ENCODE measurements around the gene EGLN3. TPM values are rescaled to one million over a fixed set of nuclear protein-coding genes. Genes with fewer than 3 reads are reported as not detected.
A peak's percentile ranks its signal among the peaks of the same experiment; 100 is the strongest.

EGLN3 gene
- total and polyA plus RNA-seq, 4 experiments from 2014 or later: 4.0 to 15.4 (median 5.3) TPM

- H3K4me1 ChIP-seq (ENCODE audit: insufficient read depth, low read length): no peaks in the 10 kb centered on the region
- no peak for DNase-seq
- no peaks in the 10 kb centered on the region for H3K27me3 Mint-ChIP-seq
- H3K9me3 Mint-ChIP-seq: peaks cover 0 to 1% (median 0%) of the 10 kb centered on the region in 8 donors
- H3K36me3 Mint-ChIP-seq: peaks cover 0 to under 1% of the 10 kb centered on the region in 2 donors
- peaks cover 0 to 2% (median 0%) of the 10 kb centered on the region in 4 donors for H3K4me1 Mint-ChIP-seq
- POLR2A ChIA-PET (ENCODE audit: partially characterized antibody): no interaction called here
- no peak overlapping the region for H3K27ac ChIP-seq (ENCODE audit: low read depth, low read length)
- intact Hi-C loops (cut with micrococcal nuclease): no loop called here
- H3K27me3 ChIP-seq (ENCODE audit: insufficient read depth, low read length): no peaks in the 10 kb centered on the region
- no peaks in the 10 kb centered on the region for H3K36me3 ChIP-seq (ENCODE audit: insufficient read depth, low read length)
- H3K27ac Mint-ChIP-seq: no peak overlapping the region
- no peak overlapping the region for H3K4me3 Mint-ChIP-seq
- no peak overlapping the region for H3K4me3 ChIP-seq (ENCODE audit: low read length in 2 of 2)
- CTCF ChIA-PET (ENCODE audit: partially characterized antibody): interaction anchor here (1.1 kb wide), 1 partner anchor 28 kb away, joined by 4 read pairs; no protein-coding TSS in a partner anchor
- no peaks in the 10 kb centered on the region for H3K9me3 ChIP-seq (ENCODE audit: control insufficient read depth in 1 of 2, low read length in 2 of 2)
These were observed 15.9 kb downstream of the EGLN3 start for GRCh38 chr14:33934938-33935337.

GRCh38 chr14:33934043-33934750, 16.7 kb downstream of the EGLN3 start:
- H3K9me3 Mint-ChIP-seq: peaks cover 0 to 5% (median 0%) of the 10 kb centered on the region in 8 donors

GRCh38 chr14:33933386-33933933, 17.4 kb downstream of the EGLN3 start:
- ChIA-PET CTCF (ENCODE audit: partially characterized antibody) (no interaction called here), POLR2A (ENCODE audit: partially characterized antibody) (no interaction called here)
- Mint-ChIP-seq H3K36me3 (peaks cover 0 to 6% of the 10 kb centered on the region in 2 donors), H3K9me3 (peaks cover 0 to 5% (median 0%) of the 10 kb centered on the region in 8 donors), H3K4me3 (no peak overlapping the region), H3K27ac (no peak overlapping the region), H3K27me3 (no peaks in the 10 kb centered on the region), H3K4me1 (peaks cover 0 to 2% (median under 1%) of the 10 kb centered on the region in 4 donors)
- no peaks in the 10 kb centered on the region for H3K27me3 ChIP-seq (ENCODE audit: insufficient read depth, low read length)
- intact Hi-C loops (cut with micrococcal nuclease): no loop called here
- H3K4me1 ChIP-seq (ENCODE audit: insufficient read depth, low read length): no peaks in the 10 kb centered on the region
- no peak overlapping the region for H3K27ac ChIP-seq (ENCODE audit: low read depth, low read length)
- no peak overlapping the region for H3K4me3 ChIP-seq (ENCODE audit: low read length in 2 of 2)
- H3K36me3 ChIP-seq (ENCODE audit: insufficient read depth, low read length): no peaks in the 10 kb centered on the region
- H3K9me3 ChIP-seq (ENCODE audit: control insufficient read depth in 1 of 2, low read length in 2 of 2): no peaks in the 10 kb centered on the region
- DNase-seq: no peak

More at GRCh38 chr14:33934043-33934750, 16.7 kb downstream of the EGLN3 start:
- no peaks in the 10 kb centered on the region for H3K9me3 ChIP-seq (ENCODE audit: control insufficient read depth in 1 of 2, low read length in 2 of 2)
- ChIA-PET CTCF (ENCODE audit: partially characterized antibody) (interaction anchor here (1.1 kb wide), 1 partner anchor 27 kb away, joined by 4 read pairs; no protein-coding TSS in a partner anchor), POLR2A (ENCODE audit: partially characterized antibody) (no interaction called here)
- H3K27me3 ChIP-seq (ENCODE audit: insufficient read depth, low read length): no peaks in the 10 kb centered on the region
- intact Hi-C loops (cut with micrococcal nuclease): no loop called here
- no peaks in the 10 kb centered on the region for H3K27me3 Mint-ChIP-seq
- no peak overlapping the region for H3K27ac ChIP-seq (ENCODE audit: low read depth, low read length)
- no peak overlapping the region for H3K4me3 Mint-ChIP-seq
- H3K4me1 Mint-ChIP-seq: peaks cover 0 to 2% (median under 1%) of the 10 kb centered on the region in 4 donors
- H3K4me3 ChIP-seq (ENCODE audit: low read length in 2 of 2): no peak overlapping the region
- peaks cover 0 to 4% of the 10 kb centered on the region in 2 donors for H3K36me3 Mint-ChIP-seq
- H3K27ac Mint-ChIP-seq: no peak overlapping the region
- no peaks in the 10 kb centered on the region for H3K36me3 ChIP-seq (ENCODE audit: insufficient read depth, low read length)
- no peak for DNase-seq
- H3K4me1 ChIP-seq (ENCODE audit: insufficient read depth, low read length): no peaks in the 10 kb centered on the region

- H3K9me3 Mint-ChIP-seq: peaks cover 0 to 5% (median 0%) of the 10 kb centered on the region in 8 donors
- Histone ChIP-seq H3K9me3 (ENCODE audit: control insufficient read depth in 1 of 2, low read length in 2 of 2) (no peaks in the 10 kb centered on the region), H3K27me3 (ENCODE audit: insufficient read depth, low read length) (no peaks in the 10 kb centered on the region), H3K4me1 (ENCODE audit: insufficient read depth, low read length) (no peaks in the 10 kb centered on the region), H3K4me3 (ENCODE audit: low read length in 2 of 2) (no peak overlapping the region), H3K36me3 (ENCODE audit: insufficient read depth, low read length) (no peaks in the 10 kb centered on the region), H3K27ac (ENCODE audit: low read depth, low read length) (no peak overlapping the region)
- intact Hi-C loops (cut with micrococcal nuclease): no loop called here
- ChIA-PET POLR2A (ENCODE audit: partially characterized antibody) (interaction anchor here (0.8 kb wide), 1 partner anchor 176 kb away, joined by 3 read pairs; no protein-coding TSS in a partner anchor), CTCF (ENCODE audit: partially characterized antibody) (no interaction called here)
- peak overlapping the region in 1 of 7 donors; percentile 53 for H3K27ac Mint-ChIP-seq
- H3K4me3 Mint-ChIP-seq: no peak overlapping the region
- no peak for DNase-seq
- no peaks in the 10 kb centered on the region for H3K27me3 Mint-ChIP-seq
- H3K4me1 Mint-ChIP-seq: peaks cover 0 to 2% (median under 1%) of the 10 kb centered on the region in 4 donors
- H3K36me3 Mint-ChIP-seq: peaks cover 0 to 10% of the 10 kb centered on the region in 2 donors
These were observed 18.1 kb downstream of the EGLN3 start for GRCh38 chr14:33932576-33933345.

- H3K27ac Mint-ChIP-seq: no peak overlapping the region
- H3K4me3 Mint-ChIP-seq: no peak overlapping the region
These were observed 18.8 kb downstream of the EGLN3 start for GRCh38 chr14:33932033-33932432.

GRCh38 chr14:33931461-33931860, 19.4 kb downstream of the EGLN3 start:
- intact Hi-C loops (cut with micrococcal nuclease): no loop called here

More at GRCh38 chr14:33932033-33932432, 18.8 kb downstream of the EGLN3 start:
- Histone ChIP-seq H3K27ac (ENCODE audit: low read depth, low read length) (no peak overlapping the region), H3K36me3 (ENCODE audit: insufficient read depth, low read length) (no peaks in the 10 kb centered on the region), H3K9me3 (ENCODE audit: control insufficient read depth in 1 of 2, low read length in 2 of 2) (no peaks in the 10 kb centered on the region), H3K27me3 (ENCODE audit: insufficient read depth, low read length) (no peaks in the 10 kb centered on the region), H3K4me3 (ENCODE audit: low read length in 2 of 2) (no peak overlapping the region), H3K4me1 (ENCODE audit: insufficient read depth, low read length) (no peaks in the 10 kb centered on the region)
- CTCF ChIA-PET (ENCODE audit: partially characterized antibody): no interaction called here
- Mint-ChIP-seq H3K27me3 (no peaks in the 10 kb centered on the region), H3K36me3 (peaks cover 0 to 10% of the 10 kb centered on the region in 2 donors), H3K9me3 (peaks cover 0 to 5% (median 0%) of the 10 kb centered on the region in 8 donors), H3K4me1 (peaks cover 0 to 2% (median under 1%) of the 10 kb centered on the region in 4 donors)
- POLR2A ChIA-PET (ENCODE audit: partially characterized antibody): no interaction called here
- no peak for DNase-seq
- intact Hi-C loops (cut with micrococcal nuclease): no loop called here

GRCh38 chr14:33930439-33930838, 20.4 kb downstream of the EGLN3 start:
- no peaks in the 10 kb centered on the region for H3K36me3 ChIP-seq (ENCODE audit: insufficient read depth, low read length)
- intact Hi-C loops (cut with micrococcal nuclease): no loop called here
- ChIA-PET POLR2A (ENCODE audit: partially characterized antibody) (no interaction called here), CTCF (ENCODE audit: partially characterized antibody) (no interaction called here)
- no peak overlapping the region for H3K4me3 Mint-ChIP-seq
- no peaks in the 10 kb centered on the region for H3K27me3 ChIP-seq (ENCODE audit: insufficient read depth, low read length)
- peaks cover 0 to 5% (median 0%) of the 10 kb centered on the region in 8 donors for H3K9me3 Mint-ChIP-seq
- no peaks in the 10 kb centered on the region for H3K9me3 ChIP-seq (ENCODE audit: control insufficient read depth in 1 of 2, low read length in 2 of 2)
- no peaks in the 10 kb centered on the region for H3K4me1 ChIP-seq (ENCODE audit: insufficient read depth, low read length)
- H3K4me3 ChIP-seq (ENCODE audit: low read length in 2 of 2): no peak overlapping the region
- peaks cover 0 to 10% of the 10 kb centered on the region in 2 donors for H3K36me3 Mint-ChIP-seq
- no peaks in the 10 kb centered on the region for H3K27me3 Mint-ChIP-seq
- H3K27ac Mint-ChIP-seq: no peak overlapping the region
- DNase-seq: no peak
- H3K27ac ChIP-seq (ENCODE audit: low read depth, low read length): no peak overlapping the region
- H3K4me1 Mint-ChIP-seq: peaks cover 0 to 2% (median 0%) of the 10 kb centered on the region in 4 donors

More at GRCh38 chr14:33931461-33931860, 19.4 kb downstream of the EGLN3 start:
- Histone ChIP-seq H3K36me3 (ENCODE audit: insufficient read depth, low read length) (no peaks in the 10 kb centered on the region), H3K27ac (ENCODE audit: low read depth, low read length) (no peak overlapping the region), H3K9me3 (ENCODE audit: control insufficient read depth in 1 of 2, low read length in 2 of 2) (no peaks in the 10 kb centered on the region), H3K4me3 (ENCODE audit: low read length in 2 of 2) (no peak overlapping the region), H3K27me3 (ENCODE audit: insufficient read depth, low read length) (no peaks in the 10 kb centered on the region), H3K4me1 (ENCODE audit: insufficient read depth, low read length) (no peaks in the 10 kb centered on the region)
- H3K36me3 Mint-ChIP-seq: peaks cover 0 to 10% of the 10 kb centered on the region in 2 donors
- H3K27ac Mint-ChIP-seq: no peak overlapping the region
- no peaks in the 10 kb centered on the region for H3K27me3 Mint-ChIP-seq
- no peak for DNase-seq
- H3K4me1 Mint-ChIP-seq: peaks cover 0 to 2% (median under 1%) of the 10 kb centered on the region in 4 donors
- H3K4me3 Mint-ChIP-seq: no peak overlapping the region
- peaks cover 0 to 5% (median 0%) of the 10 kb centered on the region in 8 donors for H3K9me3 Mint-ChIP-seq
- ChIA-PET POLR2A (ENCODE audit: partially characterized antibody) (no interaction called here), CTCF (ENCODE audit: partially characterized antibody) (no interaction called here)
